Psoas muscle (tissue), 8 donors: ENCODE results near the gene ARID1A. TPM values are rescaled to one million over a fixed set of nuclear protein-coding genes. Genes with fewer than 3 reads are reported as not detected.

ENCODE experiments used
- ATAC-seq, 4 donors: fragments of 200-7000 bp; cut with Tn5 transposase; one replicate each; pipeline ENCODE4 v1.9.1; 2020; ENCODE audit warnings: moderate library complexity in 3 of 4, mild to moderate bottlenecking in 2 of 4
- DNase-seq, 2 donors: peaks; one replicate each; pipeline ENCODE4 v3.0.0-alpha.2; 2020
- H3K27ac ChIP-seq: fragments of 200-600 bp; one replicate; pipeline ENCODE4 v1.8.0; 2022
- H3K27me3 ChIP-seq, 3 donors: fragments of 200-600 bp in 1 of 3; one replicate each; pipeline versions ENCODE4 v1.6.1 to v1.8.0; 2013 to 2022; ENCODE audit warnings: low read length in 2 of 3, mild to moderate bottlenecking in 2 of 3, moderate library complexity in 1 of 3; ENCODE audit not compliant: insufficient read depth in 3 of 3
- H3K36me3 ChIP-seq, 2 donors: fragments of 200-600 bp in 1 of 2; one replicate each; pipeline versions ENCODE4 v1.6.1 to v1.8.0; 2013 to 2022; ENCODE audit warnings: low read depth in 1 of 2, mild to moderate bottlenecking in 1 of 2, moderate library complexity in 1 of 2; ENCODE audit not compliant: insufficient read depth in 1 of 2
- H3K4me1 ChIP-seq: fragments of 200-600 bp; one replicate; pipeline ENCODE4 v1.8.0; 2022
- H3K4me3 ChIP-seq: fragments of 200-600 bp; one replicate; pipeline ENCODE4 v1.8.0; 2022; ENCODE audit warnings: mild to moderate bottlenecking
- H3K9me3 ChIP-seq: fragments of 200-600 bp; one replicate; pipeline ENCODE4 v1.8.0; 2022
- WGBS, 3 donors: extraction: QIAGEN DNeasy Blood & Tissue Kit; methylation state at CpG; one replicate each; pipeline versions ENCODE4 v1.1.6 to v1.1.7; 2013; 5-methylcytosine and 5-hydroxymethylcytosine counted together
- intact Hi-C, 2 donors: fragments of 100-400 bp; cut with DNase I; formaldehyde crosslinking; loops; one replicate each; pipeline versions ENCODE4 v1.11.0 to v1.14.2; 2022
- polyA plus RNA-seq, 3 donors: library from polyadenylated mRNA; stranded (reverse); fragments of 200-250 nt; gene quantifications; one replicate each; pipeline ENCODE4 v1.2.3, GENCODE V29; 2013
- total RNA-seq, 4 donors: library from RNA; stranded (reverse); fragmentation: NEBNext Ultra II Directional in 2 of 4; extraction: Animal tissue kit (Norgen Biotek cat#: 25700) in 2 of 4; gene quantifications; one replicate each; pipeline versions ENCODE4 v1.2.1 to v1.2.4, GENCODE V29; 2021 to 2023
- TF ChIP-seq, protein P1 (sequence below): fragments of 200-600 bp; IDR thresholded peaks from one replicate; pipeline ENCODE4 v1.8.0; 2022; ENCODE audit warnings: antibody characterized with exemption
- donor health status: healthy with polysubstance abuse.
- donor health status: DM: no; HTN: no; CAD: no; lungs with moderate emphysema.
- donor health status: Bipolar disorder and iron deficiency.
- donor health status: healthy.
- donor health status: DM: yes; HTN: yes; CAD: no.
- donor health status: DM: no; HTN: no; CAD: no.
- donor health status: DM: no; HTN: no; CAD: no.
- donor health status: DM: yes; HTN: yes; CAD: no.

Gene ARID1A
- total and polyA plus RNA-seq, 7 donors = 8.8 to 44.4 (median 32.2) TPM

GRCh38 chr1:26697431-26697977, 1.7 kb downstream of the ARID1A start:
- intact Hi-C loops = loop anchor here in 1 of 2 donors (5.0 kb wide), 1 partner anchor 90 kb away; the partner anchor contains the start of gene PIGV

DNA sequence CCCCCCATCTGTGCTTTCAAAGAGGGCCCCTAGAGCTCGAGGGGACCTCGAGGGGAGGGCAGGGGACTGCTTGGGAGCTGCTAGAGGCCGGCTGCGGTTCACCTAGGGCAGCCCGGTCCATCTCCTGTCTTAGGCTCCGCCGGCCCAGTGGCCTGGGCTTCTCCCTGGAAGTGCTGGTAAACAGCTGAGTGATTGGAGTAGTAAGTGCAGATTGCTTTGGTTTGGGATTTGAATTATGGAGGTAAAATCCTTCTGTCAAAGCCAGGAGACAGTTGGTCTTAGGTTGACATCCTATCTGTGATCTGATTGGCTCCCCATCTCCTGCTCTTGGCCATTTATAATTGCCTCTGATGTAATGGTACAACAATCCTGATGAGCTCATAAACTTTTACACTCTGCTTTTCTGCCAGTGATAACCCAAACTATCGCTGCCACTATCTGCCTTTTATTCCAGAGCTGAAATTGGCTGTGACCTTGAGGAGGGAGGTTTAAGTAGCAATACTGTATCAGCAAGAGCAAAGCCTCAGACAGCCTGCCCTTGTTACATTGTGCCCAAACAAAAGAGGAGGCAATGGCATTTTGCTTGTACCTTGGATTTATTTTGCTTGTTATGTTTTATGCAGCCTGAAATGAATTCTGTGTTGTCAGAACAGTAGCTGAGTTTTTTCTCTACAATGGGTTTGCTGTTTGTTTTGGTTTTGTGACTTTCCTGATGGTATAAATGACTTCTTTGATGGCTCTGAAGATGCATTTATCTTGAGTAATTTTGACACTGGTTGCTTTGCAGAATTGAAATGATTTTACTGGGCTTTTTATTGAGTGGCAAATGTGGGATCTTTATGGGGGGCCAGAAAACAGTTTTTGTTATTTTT, 2.4 kb downstream of the ARID1A start:
- TF ChIP-seq, protein P1, sequence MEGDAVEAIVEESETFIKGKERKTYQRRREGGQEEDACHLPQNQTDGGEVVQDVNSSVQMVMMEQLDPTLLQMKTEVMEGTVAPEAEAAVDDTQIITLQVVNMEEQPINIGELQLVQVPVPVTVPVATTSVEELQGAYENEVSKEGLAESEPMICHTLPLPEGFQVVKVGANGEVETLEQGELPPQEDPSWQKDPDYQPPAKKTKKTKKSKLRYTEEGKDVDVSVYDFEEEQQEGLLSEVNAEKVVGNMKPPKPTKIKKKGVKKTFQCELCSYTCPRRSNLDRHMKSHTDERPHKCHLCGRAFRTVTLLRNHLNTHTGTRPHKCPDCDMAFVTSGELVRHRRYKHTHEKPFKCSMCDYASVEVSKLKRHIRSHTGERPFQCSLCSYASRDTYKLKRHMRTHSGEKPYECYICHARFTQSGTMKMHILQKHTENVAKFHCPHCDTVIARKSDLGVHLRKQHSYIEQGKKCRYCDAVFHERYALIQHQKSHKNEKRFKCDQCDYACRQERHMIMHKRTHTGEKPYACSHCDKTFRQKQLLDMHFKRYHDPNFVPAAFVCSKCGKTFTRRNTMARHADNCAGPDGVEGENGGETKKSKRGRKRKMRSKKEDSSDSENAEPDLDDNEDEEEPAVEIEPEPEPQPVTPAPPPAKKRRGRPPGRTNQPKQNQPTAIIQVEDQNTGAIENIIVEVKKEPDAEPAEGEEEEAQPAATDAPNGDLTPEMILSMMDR = no peak
- H3K27me3 ChIP-seq = no peaks in the 10 kb centered on the region
- peak overlapping the region; percentile 92 for H3K27ac ChIP-seq
- H3K9me3 ChIP-seq = no peaks in the 10 kb centered on the region
- DNase-seq (peak; percentile 37 to 62), ATAC-seq (peak; percentile 58 to 68 (median 62))
- peak overlapping the region; percentile 89 for H3K4me3 ChIP-seq
- H3K36me3 ChIP-seq = no peaks in the 10 kb centered on the region
- peaks cover 66% of the 10 kb centered on the region for H3K4me1 ChIP-seq
- intact Hi-C loops = loop anchor here in 1 of 2 donors (5.0 kb wide), 1 partner anchor 89 kb away; the partner anchor contains the start of gene PIGV
- 0% methylated on average over 8 of the region's 8 CpGs for WGBS, 3 donors

More at GRCh38 chr1:26697431-26697977, 1.7 kb downstream of the ARID1A start:
- H3K4me3 ChIP-seq = peak overlapping the region; percentile 89
- H3K9me3 ChIP-seq = no peaks in the 10 kb centered on the region
- 0 to 1% (median 0%) methylated on average over 20 to 30 of the region's 30 CpGs for WGBS, 3 donors
- H3K27ac ChIP-seq = peak overlapping the region; percentile 92
- H3K27me3 ChIP-seq = no peaks in the 10 kb centered on the region
- TF ChIP-seq, protein P1 = no peak
- H3K4me1 ChIP-seq = peaks cover 59% of the 10 kb centered on the region
- no peaks in the 10 kb centered on the region for H3K36me3 ChIP-seq
- ATAC-seq (no peak), DNase-seq (no peak)

DNA sequence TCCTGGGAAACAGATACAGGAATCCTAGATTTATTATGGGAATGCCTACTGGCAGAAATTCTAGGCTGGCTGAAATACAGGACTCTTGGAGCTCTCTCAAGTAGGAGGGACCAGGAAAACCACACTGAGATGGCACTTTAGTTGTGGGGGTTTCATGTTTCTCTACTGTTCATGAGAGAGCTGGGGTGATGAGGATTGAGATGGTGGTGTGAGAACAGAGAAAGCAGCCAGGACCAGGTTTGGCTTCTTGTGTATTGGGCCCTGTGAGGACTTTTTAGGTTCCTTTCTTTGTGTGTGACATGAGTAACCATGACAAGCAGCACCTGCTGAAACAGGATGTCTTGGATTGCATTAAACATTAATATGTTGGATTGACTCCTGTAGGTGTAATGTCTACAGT, 4.9 kb downstream of the ARID1A start:
- Histone ChIP-seq H3K4me3 (peak overlapping the region; percentile 89), H3K4me1 (peaks cover 66% of the 10 kb centered on the region)
- intact Hi-C loops = loop anchor here in 1 of 2 donors (10.0 kb wide), 1 partner anchor 64 kb away; no protein-coding TSS in a partner anchor

DNA sequence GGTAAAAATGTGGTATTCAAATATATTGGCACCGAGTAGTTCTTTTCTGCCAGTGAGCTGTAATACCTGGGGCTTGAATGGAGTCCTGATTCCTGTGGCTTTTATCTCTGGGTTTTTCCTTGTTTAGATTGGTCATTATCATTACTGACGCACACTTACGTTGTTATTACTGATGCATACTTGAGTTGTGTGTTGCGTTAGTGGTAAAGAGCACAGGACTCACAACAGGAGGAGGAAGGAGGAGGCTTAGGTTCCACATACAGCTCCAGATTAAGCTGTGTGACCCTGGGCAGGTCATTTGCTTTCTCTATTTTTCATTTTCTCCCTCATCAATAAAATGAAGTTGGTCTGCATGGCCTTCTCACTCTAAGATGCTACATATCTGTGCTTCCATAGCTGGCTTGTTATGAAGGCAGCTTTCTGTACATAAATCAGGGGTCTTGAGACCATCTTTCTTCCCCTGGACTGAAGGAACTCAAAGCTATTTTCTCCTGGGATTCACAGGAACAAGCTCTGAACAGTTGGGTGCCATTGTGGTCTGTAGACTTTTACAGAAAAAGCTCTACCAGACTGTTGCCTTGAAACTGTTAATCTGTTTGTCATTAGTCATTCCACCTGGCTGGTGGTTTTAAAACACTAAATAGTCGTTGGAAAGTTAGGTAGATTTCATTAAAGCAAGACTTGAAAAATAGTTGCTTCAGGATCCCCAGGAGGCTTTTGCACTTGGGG, 5.6 kb downstream of the ARID1A start:
- DNase-seq = no peak
- Histone ChIP-seq H3K36me3 (no peaks in the 10 kb centered on the region), H3K4me1 (peaks cover 73% of the 10 kb centered on the region), H3K27ac (peak overlapping the region; percentile 92), H3K27me3 (no peaks in the 10 kb centered on the region), H3K4me3 (peak overlapping the region; percentile 89), H3K9me3 (no peaks in the 10 kb centered on the region)
- WGBS, 3 donors = 61 to 74% (median 65%) methylated on average over 5 of the region's 5 CpGs
- intact Hi-C loops = loop anchor here in 1 of 2 donors (10.0 kb wide), 1 partner anchor 63 kb away; no protein-coding TSS in a partner anchor
- TF ChIP-seq, protein P1 = no peak
- no peak for ATAC-seq

More for the DNA sequence above, 4.9 kb downstream of the ARID1A start:
- no peaks in the 10 kb centered on the region for H3K27me3 ChIP-seq
- DNase-seq (no peak), ATAC-seq (peak in 3 of 4 donors; percentile 32 to 36 (median 35))
- H3K27ac ChIP-seq = peak overlapping the region; percentile 92
- H3K36me3 ChIP-seq = no peaks in the 10 kb centered on the region
- TF ChIP-seq, protein P1 = no peak
- H3K9me3 ChIP-seq = no peaks in the 10 kb centered on the region
